Body of pancreas (tissue), 4 donors: ENCODE results near the gene KLHL26.

Source experiments
- CTCF ChIP-seq, 7 experiments: fragments of 450-650 bp in 4 of 7; fragments of 200-600 bp in 3 of 7; sonication (generic) in 3 of 7; IDR thresholded peaks; one replicate each; pipeline ENCODE4 v1.5.1; 2016 to 2019; ENCODE audit warnings: antibody characterized with exemption in 7 of 7
- POLR2A ChIP-seq, 3 donors: fragments of 450-650 bp; IDR thresholded peaks; one replicate each; pipeline ENCODE4 v1.6.1; 2016; ENCODE audit warnings: antibody characterized with exemption in 3 of 3, mild to moderate bottlenecking in 2 of 3

GRCh38 chr19:18655173-18655844, 18.5 kb downstream of the KLHL26 start:
- no peak for TF ChIP-seq CTCF (IDR thresholded peaks at IDR 0.05)
- no peak for TF ChIP-seq POLR2A (IDR thresholded peaks at IDR 0.05)
